Measurements from ENCODE around the gene SLC24A4. TPM values are rescaled to one million over a fixed set of nuclear protein-coding genes. Genes with fewer than 3 reads are reported as not detected.

SLC24A4 gene
- total RNA-seq, 1 donor from 2014 or later = not detected

DNA sequence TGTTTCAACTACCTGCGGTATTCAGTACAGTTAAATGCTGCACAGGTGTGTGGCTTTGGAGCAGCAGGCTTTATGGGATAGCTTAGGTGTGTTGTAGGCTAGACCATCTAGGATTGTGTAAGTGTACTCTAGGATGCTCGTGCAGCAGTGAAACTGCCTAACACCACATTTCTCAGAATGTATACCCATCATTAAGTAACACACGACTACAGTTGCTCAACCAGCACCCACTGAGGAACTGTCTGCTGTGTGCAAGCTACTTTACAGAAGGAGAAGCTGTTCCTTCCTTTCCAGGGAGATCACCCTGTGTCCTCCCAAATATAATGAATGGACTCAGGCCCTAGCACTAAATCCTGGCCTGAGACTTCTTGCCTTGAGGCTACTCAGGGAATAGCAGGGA lies 94.8 kb downstream of the SLC24A4 start:
- intact Hi-C loops (cut with micrococcal nuclease) = no loop called here

DNA sequence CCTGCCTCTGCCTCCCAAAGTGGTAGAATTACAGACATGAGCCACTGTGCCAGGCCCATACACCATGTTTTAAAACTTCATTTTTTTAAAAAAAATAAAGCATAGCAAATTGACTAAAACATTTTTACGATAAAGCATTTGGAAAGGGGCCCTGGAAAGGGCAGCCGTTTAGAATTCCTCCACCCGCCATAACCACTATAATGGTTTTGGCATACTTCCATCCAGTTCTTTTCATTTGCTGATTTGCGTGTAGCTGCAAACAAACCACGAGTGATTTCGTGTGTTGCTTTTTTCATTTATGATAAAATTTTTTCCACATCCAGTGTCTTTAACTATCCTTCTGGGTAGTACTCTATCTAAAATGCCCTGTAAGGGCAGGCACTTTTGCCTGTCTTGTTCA lies 98.8 kb downstream of the SLC24A4 start:
- no peak overlapping the region for H3K27ac Mint-ChIP-seq
- no peaks in the 10 kb centered on the region for H3K36me3 Mint-ChIP-seq (ENCODE audit: low read depth)
- no peak overlapping the region for H3K4me3 Mint-ChIP-seq
- peaks cover 2% of the 10 kb centered on the region for H3K27me3 Mint-ChIP-seq (ENCODE audit: insufficient read depth)
- DNase-seq (ENCODE audit: low spot score) = no peak
- peaks cover 6% of the 10 kb centered on the region for H3K4me1 Mint-ChIP-seq (ENCODE audit: low read depth)
- H3K9me3 Mint-ChIP-seq = no peaks in the 10 kb centered on the region
- intact Hi-C loops (cut with micrococcal nuclease) = no loop called here

More for the DNA sequence above, 94.8 kb downstream of the SLC24A4 start:
- no peaks in the 10 kb centered on the region for H3K9me3 Mint-ChIP-seq
- no peak overlapping the region for H3K27ac Mint-ChIP-seq
- DNase-seq (ENCODE audit: low spot score) = no peak
- H3K36me3 Mint-ChIP-seq (ENCODE audit: low read depth) = no peaks in the 10 kb centered on the region
- no peak overlapping the region for H3K4me3 Mint-ChIP-seq
- no peaks in the 10 kb centered on the region for H3K4me1 Mint-ChIP-seq (ENCODE audit: low read depth)
- peaks cover 2% of the 10 kb centered on the region for H3K27me3 Mint-ChIP-seq (ENCODE audit: insufficient read depth)

DNA sequence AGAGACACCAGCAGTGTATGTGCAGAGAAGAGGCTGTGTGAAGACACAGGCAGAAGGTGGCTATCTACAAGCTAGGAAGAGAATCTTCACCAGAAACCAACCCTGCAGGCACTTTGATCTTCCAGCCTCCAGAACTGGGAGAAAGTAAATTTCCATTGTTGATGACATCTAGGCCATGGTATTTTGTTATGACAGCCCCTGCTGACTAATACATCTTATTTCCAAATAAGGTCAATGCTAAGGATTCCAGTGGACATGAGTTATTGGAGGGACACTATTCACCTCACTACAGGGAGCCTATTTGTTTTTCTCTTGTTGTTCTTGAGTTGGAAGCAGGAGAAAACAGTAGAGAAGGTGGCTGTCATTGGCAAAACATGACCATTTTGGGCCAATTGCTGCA lies 102.1 kb downstream of the SLC24A4 start:
- Mint-ChIP-seq H3K4me1 (ENCODE audit: low read depth) (peaks cover 6% of the 10 kb centered on the region), H3K36me3 (ENCODE audit: low read depth) (no peaks in the 10 kb centered on the region), H3K27ac (no peak overlapping the region), H3K9me3 (no peaks in the 10 kb centered on the region), H3K4me3 (no peak overlapping the region), H3K27me3 (ENCODE audit: insufficient read depth) (peaks cover 2% of the 10 kb centered on the region)
- intact Hi-C loops (cut with micrococcal nuclease) = no loop called here
- DNase-seq (ENCODE audit: low spot score) = no peak

DNA sequence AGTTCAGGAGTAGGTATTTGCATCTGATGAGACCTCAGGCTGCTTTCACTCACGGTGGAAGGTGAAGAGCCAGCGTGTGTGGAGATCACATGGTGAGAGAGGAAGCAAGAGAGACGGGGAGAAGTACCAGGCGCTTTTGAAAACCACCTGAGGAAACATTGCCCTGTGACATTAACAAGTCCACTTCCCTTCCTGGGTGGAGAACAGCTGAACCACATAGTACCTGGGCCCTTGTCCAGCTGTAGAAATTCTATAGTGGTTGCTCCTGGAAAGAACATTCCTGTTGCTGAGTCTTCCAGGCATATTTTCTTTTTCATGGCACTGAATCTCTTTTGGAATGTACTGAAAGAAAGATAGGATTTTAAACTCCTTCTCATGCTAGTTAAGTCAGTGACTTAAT lies 103.3 kb downstream of the SLC24A4 start:
- Mint-ChIP-seq H3K27ac (no peak overlapping the region), H3K9me3 (no peaks in the 10 kb centered on the region), H3K36me3 (ENCODE audit: low read depth) (no peaks in the 10 kb centered on the region), H3K4me1 (ENCODE audit: low read depth) (peaks cover 6% of the 10 kb centered on the region), H3K27me3 (ENCODE audit: insufficient read depth) (peaks cover under 1% of the 10 kb centered on the region), H3K4me3 (no peak overlapping the region)
- intact Hi-C loops (cut with micrococcal nuclease) = no loop called here
- DNase-seq (ENCODE audit: low spot score) = no peak

DNA sequence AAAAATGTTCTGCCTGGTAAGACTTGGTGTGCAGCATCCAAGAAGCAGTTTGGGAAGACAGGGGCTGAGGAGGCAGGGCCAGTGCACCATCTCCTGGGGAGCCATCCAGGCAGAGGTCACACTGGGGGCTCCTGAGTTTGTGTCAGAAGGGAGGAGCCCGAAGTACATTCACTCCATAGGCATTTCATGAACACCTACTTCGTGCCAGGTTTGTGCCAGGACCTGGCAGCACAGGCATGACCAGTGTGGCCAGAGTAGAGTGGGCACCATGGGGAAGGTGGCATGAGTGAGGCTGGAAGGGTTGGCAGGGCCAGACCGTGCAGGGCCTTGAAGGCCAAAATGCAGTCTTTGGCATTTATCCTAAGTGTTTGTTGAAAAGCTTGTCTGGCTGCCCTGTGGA lies 104.1 kb downstream of the SLC24A4 start:
- H3K4me3 Mint-ChIP-seq = no peak overlapping the region
- no peaks in the 10 kb centered on the region for H3K9me3 Mint-ChIP-seq
- intact Hi-C loops (cut with micrococcal nuclease) = no loop called here
- no peaks in the 10 kb centered on the region for H3K36me3 Mint-ChIP-seq (ENCODE audit: low read depth)
- H3K4me1 Mint-ChIP-seq (ENCODE audit: low read depth) = peaks cover 6% of the 10 kb centered on the region
- no peak for DNase-seq (ENCODE audit: low spot score)
- H3K27me3 Mint-ChIP-seq (ENCODE audit: insufficient read depth) = no peaks in the 10 kb centered on the region
- no peak overlapping the region for H3K27ac Mint-ChIP-seq

DNA sequence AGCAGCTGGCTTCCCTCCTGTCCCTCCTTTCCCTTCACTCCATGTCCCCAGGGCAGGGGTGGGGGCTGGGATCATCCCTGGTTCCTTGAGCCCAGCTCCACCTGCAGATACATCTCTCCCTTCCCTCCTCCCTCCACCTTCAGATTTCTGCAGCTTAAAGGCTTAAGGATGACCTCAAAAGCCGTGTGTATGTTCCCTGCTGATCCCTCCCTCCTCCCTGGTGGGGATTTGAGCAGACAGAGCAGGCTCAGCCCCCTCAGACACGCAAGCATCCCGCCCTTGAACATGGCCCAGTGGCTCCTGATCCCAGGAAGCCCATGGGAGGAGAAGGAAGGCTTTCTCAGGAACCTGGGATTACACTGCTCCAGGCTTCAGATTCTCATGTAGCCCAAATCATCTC lies 107.7 kb downstream of the SLC24A4 start:
- DNase-seq (ENCODE audit: low spot score) = no peak
- Mint-ChIP-seq H3K4me1 (ENCODE audit: low read depth) (peaks cover 6% of the 10 kb centered on the region), H3K4me3 (no peak overlapping the region), H3K27me3 (ENCODE audit: insufficient read depth) (no peaks in the 10 kb centered on the region), H3K9me3 (no peaks in the 10 kb centered on the region), H3K27ac (no peak overlapping the region), H3K36me3 (ENCODE audit: low read depth) (no peaks in the 10 kb centered on the region)
- intact Hi-C loops (cut with micrococcal nuclease) = no loop called here

DNA sequence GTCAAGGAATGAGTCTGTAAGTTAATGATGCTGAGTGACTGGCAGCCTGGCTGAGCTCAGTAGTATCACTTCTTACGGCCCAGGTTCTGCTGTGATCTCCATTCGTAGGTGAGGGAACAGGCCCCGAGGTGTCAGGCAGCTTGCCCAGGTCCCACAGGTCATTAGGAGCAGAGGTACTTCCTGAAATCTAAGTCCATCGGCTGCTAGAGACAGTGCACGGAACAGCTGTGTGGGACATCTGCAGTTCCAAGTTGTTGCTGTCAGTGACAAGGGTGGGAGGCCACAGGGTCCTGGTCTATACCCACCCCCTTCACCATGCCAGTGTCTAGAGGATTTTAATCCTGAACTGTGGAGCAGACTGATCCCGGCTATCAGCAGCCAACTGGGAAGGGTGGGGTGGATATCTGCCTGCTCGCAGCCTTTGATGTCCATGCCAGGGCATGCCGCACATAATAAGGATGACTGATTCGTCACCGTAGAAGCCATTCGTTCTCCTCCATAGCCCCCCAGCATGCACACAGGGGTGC lies 108.3 kb downstream of the SLC24A4 start:
- H3K36me3 Mint-ChIP-seq (ENCODE audit: low read depth) = no peaks in the 10 kb centered on the region
- no peak for DNase-seq (ENCODE audit: low spot score)
- H3K4me1 Mint-ChIP-seq (ENCODE audit: low read depth) = peaks cover 1% of the 10 kb centered on the region
- intact Hi-C loops (cut with micrococcal nuclease) = no loop called here
- no peaks in the 10 kb centered on the region for H3K27me3 Mint-ChIP-seq (ENCODE audit: insufficient read depth)
- no peaks in the 10 kb centered on the region for H3K9me3 Mint-ChIP-seq
- no peak overlapping the region for H3K4me3 Mint-ChIP-seq
- peak overlapping the region; percentile 61 for H3K27ac Mint-ChIP-seq

DNA sequence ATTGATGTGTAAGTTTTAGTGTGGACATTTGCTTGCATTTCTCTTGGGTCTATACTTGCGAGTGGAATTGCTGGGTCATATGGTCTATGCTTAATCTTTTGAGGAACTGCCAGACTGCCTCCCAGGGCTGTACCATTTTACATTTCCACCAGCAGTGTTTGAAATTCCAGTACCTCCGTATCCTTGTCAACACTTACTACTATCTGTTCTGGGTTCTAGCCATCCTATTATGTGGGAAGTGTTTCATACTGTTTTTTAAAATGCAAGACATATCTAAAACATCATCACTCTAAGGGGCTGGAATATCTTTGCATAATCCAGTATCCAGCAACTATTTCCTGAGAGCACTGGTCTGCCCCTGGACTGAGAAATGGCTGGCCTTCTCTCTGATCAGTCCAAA lies 110.4 kb downstream of the SLC24A4 start:
- Mint-ChIP-seq H3K9me3 (no peaks in the 10 kb centered on the region), H3K27ac (no peak overlapping the region), H3K4me1 (ENCODE audit: low read depth) (no peaks in the 10 kb centered on the region), H3K4me3 (no peak overlapping the region), H3K27me3 (ENCODE audit: insufficient read depth) (peaks cover 3% of the 10 kb centered on the region), H3K36me3 (ENCODE audit: low read depth) (no peaks in the 10 kb centered on the region)
- intact Hi-C loops (cut with micrococcal nuclease) = no loop called here
- DNase-seq (ENCODE audit: low spot score) = no peak

DNA sequence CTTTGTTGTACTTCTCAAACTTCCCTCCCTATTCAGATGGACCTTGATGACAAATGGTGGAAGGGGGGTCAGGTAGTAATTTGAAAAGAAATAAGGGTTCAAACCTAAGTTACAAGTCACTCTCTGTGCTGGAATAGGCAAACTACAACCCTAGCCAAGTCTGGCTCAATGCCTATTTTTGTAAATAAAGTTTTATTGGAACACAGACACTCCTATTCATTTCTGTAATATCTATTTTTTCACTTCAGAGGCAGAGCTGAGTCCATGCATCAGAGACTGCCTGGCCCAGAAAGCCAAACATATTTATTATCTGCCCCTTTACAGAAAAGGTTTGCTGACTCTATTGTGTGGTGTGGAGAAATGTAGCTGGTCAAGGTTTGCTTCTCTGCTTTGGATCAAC lies 112.2 kb downstream of the SLC24A4 start:
- Mint-ChIP-seq H3K4me3 (no peak overlapping the region), H3K4me1 (ENCODE audit: low read depth) (no peaks in the 10 kb centered on the region), H3K27ac (no peak overlapping the region), H3K36me3 (ENCODE audit: low read depth) (no peaks in the 10 kb centered on the region), H3K9me3 (no peaks in the 10 kb centered on the region), H3K27me3 (ENCODE audit: insufficient read depth) (peaks cover 7% of the 10 kb centered on the region)
- intact Hi-C loops (cut with micrococcal nuclease) = no loop called here
- no peak for DNase-seq (ENCODE audit: low spot score)

DNA sequence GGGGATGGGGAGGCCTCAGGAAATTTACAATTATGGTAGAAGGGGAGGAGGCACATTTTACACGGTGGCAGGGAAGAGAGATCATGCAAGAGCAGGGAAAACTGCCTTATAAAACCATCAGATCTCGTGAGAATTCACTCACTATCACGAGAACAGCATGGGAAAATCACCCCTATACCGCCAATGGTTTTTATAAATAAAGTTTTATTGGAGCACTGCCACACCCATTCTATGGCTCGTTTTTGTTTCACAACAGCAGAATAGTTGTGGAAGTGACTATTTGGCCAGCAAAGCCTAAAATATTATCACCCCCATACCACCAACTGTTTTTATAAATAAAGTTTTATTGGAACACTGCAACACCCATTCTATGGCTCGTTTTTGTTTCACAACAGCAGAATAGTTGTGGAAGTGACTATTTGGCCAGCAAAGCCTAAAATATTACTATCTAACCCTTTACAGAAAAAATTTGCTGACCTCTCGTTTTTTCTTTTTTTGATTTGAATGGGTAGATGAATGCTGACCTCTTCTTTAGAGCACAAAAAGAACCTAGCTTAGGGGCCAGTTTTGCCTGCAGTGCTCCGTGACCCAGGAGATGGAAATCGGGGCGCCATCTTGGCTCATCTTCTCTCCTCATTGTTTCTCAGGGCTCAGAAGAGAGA lies 113.3 kb downstream of the SLC24A4 start:
- no peak for DNase-seq (ENCODE audit: low spot score)
- intact Hi-C loops (cut with micrococcal nuclease) = no loop called here
- Mint-ChIP-seq H3K9me3 (no peaks in the 10 kb centered on the region), H3K4me3 (no peak overlapping the region), H3K27ac (no peak overlapping the region), H3K4me1 (ENCODE audit: low read depth) (no peaks in the 10 kb centered on the region), H3K36me3 (ENCODE audit: low read depth) (no peaks in the 10 kb centered on the region), H3K27me3 (ENCODE audit: insufficient read depth) (peaks cover 7% of the 10 kb centered on the region)

DNA sequence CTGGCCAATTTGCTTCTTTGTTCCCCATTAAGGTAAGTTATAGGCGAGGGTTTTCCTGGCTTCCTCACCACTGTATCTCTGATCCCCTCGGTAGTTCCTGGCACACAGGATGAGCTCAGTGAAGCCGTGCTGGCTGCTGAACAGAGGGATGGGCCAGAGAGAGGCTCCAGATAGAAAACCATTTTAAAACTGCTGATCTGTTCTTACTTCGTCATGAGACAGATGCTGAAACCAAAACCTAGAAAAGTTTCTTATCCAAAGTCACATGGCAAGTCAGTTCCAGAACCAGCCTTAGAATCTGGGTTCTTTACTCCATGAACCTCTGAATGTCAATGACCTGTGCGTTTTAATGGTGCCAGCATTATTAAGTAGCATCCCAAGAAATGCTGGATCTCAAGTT lies 114.3 kb downstream of the SLC24A4 start:
- Mint-ChIP-seq H3K9me3 (no peaks in the 10 kb centered on the region), H3K36me3 (ENCODE audit: low read depth) (no peaks in the 10 kb centered on the region), H3K4me3 (no peak overlapping the region), H3K27me3 (ENCODE audit: insufficient read depth) (peaks cover 10% of the 10 kb centered on the region), H3K27ac (no peak overlapping the region), H3K4me1 (ENCODE audit: low read depth) (no peaks in the 10 kb centered on the region)
- DNase-seq (ENCODE audit: low spot score) = no peak
- intact Hi-C loops (cut with micrococcal nuclease) = no loop called here

DNA sequence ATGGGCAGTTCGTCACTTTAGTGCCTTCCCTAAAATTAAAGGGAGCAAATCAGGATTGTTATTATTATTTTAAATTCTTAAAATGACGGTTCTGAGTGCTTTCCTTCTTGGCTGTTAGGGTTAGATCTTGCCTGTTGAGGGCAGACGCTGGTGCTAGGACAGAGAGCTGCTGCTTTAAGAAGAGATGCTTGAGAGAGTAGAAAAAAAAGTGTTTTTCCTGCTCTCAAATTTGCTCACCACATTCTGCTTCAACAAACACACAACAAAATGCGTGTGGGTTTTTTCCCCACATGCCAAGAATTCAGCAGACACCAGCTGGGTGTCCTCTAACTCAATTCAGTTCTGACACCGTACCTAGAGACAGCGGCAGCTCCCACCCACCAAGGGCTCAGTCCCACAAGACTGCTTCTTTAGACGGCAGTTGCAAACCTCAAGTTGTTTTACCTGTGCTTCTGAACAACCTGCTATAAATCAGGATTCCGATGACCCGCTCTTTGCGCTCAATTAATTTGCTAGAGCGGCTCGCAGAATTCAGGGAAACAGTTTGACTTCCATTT lies 114.8 kb downstream of the SLC24A4 start:
- no peak overlapping the region for H3K4me3 Mint-ChIP-seq
- H3K4me1 Mint-ChIP-seq (ENCODE audit: low read depth) = no peaks in the 10 kb centered on the region
- H3K9me3 Mint-ChIP-seq = no peaks in the 10 kb centered on the region
- H3K36me3 Mint-ChIP-seq (ENCODE audit: low read depth) = no peaks in the 10 kb centered on the region
- peaks cover 10% of the 10 kb centered on the region for H3K27me3 Mint-ChIP-seq (ENCODE audit: insufficient read depth)
- no peak overlapping the region for H3K27ac Mint-ChIP-seq
- DNase-seq (ENCODE audit: low spot score) = no peak
- intact Hi-C loops (cut with micrococcal nuclease) = no loop called here

DNA sequence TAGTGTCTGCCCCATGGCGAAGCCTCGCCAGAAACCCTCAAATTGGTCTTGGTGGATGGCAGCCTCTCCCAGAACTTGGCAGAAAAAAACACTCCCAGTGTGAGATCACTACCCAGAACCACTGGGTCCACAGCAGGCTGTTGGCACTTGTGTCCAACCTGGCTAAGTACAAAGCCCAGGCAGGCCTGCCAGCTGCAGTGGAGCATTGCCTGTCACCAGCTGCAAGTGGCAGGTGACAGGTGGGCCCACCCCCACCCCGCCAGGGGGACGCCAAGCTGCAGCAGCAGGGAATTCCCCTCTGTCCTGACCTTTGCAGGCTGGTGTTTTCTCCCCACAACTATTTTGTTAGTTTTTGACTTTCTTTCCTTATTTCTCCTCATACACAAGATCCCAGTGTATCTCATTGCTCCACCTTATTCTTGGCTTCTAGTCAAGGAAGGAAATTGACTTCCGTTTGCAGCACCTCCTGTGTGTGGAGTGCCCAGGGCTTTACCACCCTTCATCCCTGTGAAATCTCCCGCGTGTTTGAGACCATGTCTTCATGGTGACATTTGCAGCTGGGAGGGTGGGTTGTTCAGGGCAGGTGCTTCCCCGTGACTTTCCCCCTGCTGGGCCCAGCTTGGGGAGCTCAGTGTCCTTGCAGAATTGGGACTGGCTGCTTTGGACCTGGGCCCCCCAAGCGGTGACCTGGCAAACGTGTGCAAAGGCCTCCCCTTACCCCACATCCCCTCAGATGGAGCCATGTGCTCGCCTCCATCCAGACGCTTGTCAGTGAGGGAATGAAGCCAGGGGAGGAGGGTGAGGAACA lies 116.8 kb downstream of the SLC24A4 start:
- intact Hi-C loops (cut with micrococcal nuclease) = no loop called here
- peaks cover 10% of the 10 kb centered on the region for H3K27me3 Mint-ChIP-seq (ENCODE audit: insufficient read depth)
- H3K4me3 Mint-ChIP-seq = no peak overlapping the region
- H3K9me3 Mint-ChIP-seq = no peaks in the 10 kb centered on the region
- H3K27ac Mint-ChIP-seq = no peak overlapping the region
- no peaks in the 10 kb centered on the region for H3K4me1 Mint-ChIP-seq (ENCODE audit: low read depth)
- DNase-seq (ENCODE audit: low spot score) = no peak
- no peaks in the 10 kb centered on the region for H3K36me3 Mint-ChIP-seq (ENCODE audit: low read depth)
